HEK293 (cell line): Measurements from ENCODE around the gene DDX51.
A peak's percentile ranks its signal among the peaks of the same experiment; 100 is the strongest.

Experiments used
- CTCF ChIA-PET: fragments of 350-600 bp; formaldehyde crosslinking; extraction: SDS; loops from one replicate; lab custom pipeline; 2021; ENCODE audit warnings: antibody characterized with exemption; lab: Yijun Ruan, JAX
- POLR2A ChIA-PET: fragments of 300-600 bp; formaldehyde crosslinking; extraction: SDS; loops from one replicate; lab custom pipeline; 2020; ENCODE audit warnings: antibody characterized with exemption, inconsistent platforms; lab: Yijun Ruan, JAX
- H3K27ac ChIP-seq: fragments of 200-500 bp; sonication (Bioruptor generic); 2 replicates; pipeline ENCODE4 v1.5.1; 2014; ENCODE audit warnings: low read depth, low read length, control low read depth, inconsistent platforms; ENCODE audit errors: extremely low read depth
- H3K36me3 ChIP-seq, 2 experiments: fragments of 200-500 bp in 1 of 2; sonication (Bioruptor generic) in 1 of 2; 1 replicate in 1 of 2; 2 replicates in 1 of 2; pipeline ENCODE4 v1.5.1; 2014 to 2017; ENCODE audit warnings: inconsistent platforms in 2 of 2, low read length in 2 of 2; ENCODE audit not compliant: control insufficient read depth in 2 of 2, insufficient read depth in 1 of 2
- H3K4me1 ChIP-seq: fragments of 200-500 bp; sonication (Bioruptor generic); 2 replicates; pipeline ENCODE4 v1.5.1; 2014; ENCODE audit warnings: mild to moderate bottlenecking, low read length, inconsistent platforms; ENCODE audit not compliant: control insufficient read depth, insufficient read depth
- H3K4me3 ChIP-seq: 2 replicates; pipeline ENCODE4 v1.5.1; 2011; ENCODE audit warnings: low read depth, mild to moderate bottlenecking, control low read depth, low read length, moderate library complexity
- H3K9me3 ChIP-seq: fragments of 200-500 bp; sonication (Bioruptor generic); 2 replicates; pipeline ENCODE4 v1.5.1; 2014; ENCODE audit warnings: low read depth, low read length, inconsistent platforms; ENCODE audit not compliant: control insufficient read depth, insufficient read depth
- KLF9 ChIP-seq: fragments of 450-650 bp; formaldehyde crosslinking; IDR thresholded peaks from 2 replicates; pipeline ENCODE4 v1.5.1; 2016; ENCODE audit warnings: missing biosample characterization, missing genetic modification characterization, low read depth
- OSR2 ChIP-seq: fragments of 450-650 bp; formaldehyde crosslinking; IDR thresholded peaks from 2 replicates; pipeline ENCODE4 v1.5.1; 2016; ENCODE audit warnings: missing biosample characterization, missing genetic modification characterization
- PRDM1 ChIP-seq: fragments of 450-650 bp; formaldehyde crosslinking; IDR thresholded peaks from 2 replicates; pipeline ENCODE4; 2016; ENCODE audit warnings: missing biosample characterization, missing genetic modification characterization
- WT1 ChIP-seq: fragments of 450-650 bp; formaldehyde crosslinking; IDR thresholded peaks from 2 replicates; pipeline ENCODE4 v1.5.1; 2016; ENCODE audit warnings: missing biosample characterization, missing genetic modification characterization
- ZFP3 ChIP-seq: fragments of 450-650 bp; formaldehyde crosslinking; IDR thresholded peaks from 2 replicates; pipeline ENCODE4 v1.5.1; 2016; ENCODE audit warnings: low read depth, missing biosample characterization, missing genetic modification characterization
- ZNF114 ChIP-seq: fragments of 450-650 bp; formaldehyde crosslinking; IDR thresholded peaks from 2 replicates; pipeline ENCODE4 v1.5.0; 2017; ENCODE audit warnings: missing biosample characterization, missing genetic modification characterization
- ZNF121 ChIP-seq: fragments of 450-650 bp; formaldehyde crosslinking; IDR thresholded peaks from 2 replicates; pipeline ENCODE4 v1.5.1; 2016; ENCODE audit warnings: missing biosample characterization, missing genetic modification characterization
- ZNF132 ChIP-seq: fragments of 450-650 bp; formaldehyde crosslinking; IDR thresholded peaks from 2 replicates; pipeline ENCODE4 v1.5.1; 2017; ENCODE audit warnings: missing biosample characterization, missing genetic modification characterization, borderline replicate concordance
- ZNF157 ChIP-seq: fragments of 450-650 bp; formaldehyde crosslinking; IDR thresholded peaks from 2 replicates; pipeline ENCODE4 v1.5.1; 2016; ENCODE audit warnings: missing biosample characterization, missing genetic modification characterization
- ZNF202 ChIP-seq: fragments of 450-650 bp; formaldehyde crosslinking; IDR thresholded peaks from 2 replicates; pipeline ENCODE4 v1.5.1; 2016; ENCODE audit warnings: missing biosample characterization, missing genetic modification characterization, borderline replicate concordance
- ZNF239 ChIP-seq: fragments of 450-650 bp; formaldehyde crosslinking; IDR thresholded peaks from 2 replicates; pipeline ENCODE4 v1.5.1; 2016; ENCODE audit warnings: missing biosample characterization, missing genetic modification characterization
- ZNF266 ChIP-seq: fragments of 450-650 bp; formaldehyde crosslinking; IDR thresholded peaks from 2 replicates; pipeline ENCODE4 v1.5.1; 2016; ENCODE audit warnings: missing biosample characterization, missing genetic modification characterization, low read depth
- ZNF473 ChIP-seq: fragments of 450-650 bp; formaldehyde crosslinking; IDR thresholded peaks from 2 replicates; pipeline ENCODE4 v1.5.1; 2017; ENCODE audit warnings: missing biosample characterization, missing genetic modification characterization
- ZNF561 ChIP-seq: fragments of 450-650 bp; IDR thresholded peaks from 2 replicates; pipeline ENCODE4 v1.5.1; 2018; ENCODE audit warnings: missing biosample characterization, missing genetic modification characterization, borderline replicate concordance
- ZNF585B ChIP-seq: fragments of 450-650 bp; formaldehyde crosslinking; IDR thresholded peaks from 2 replicates; pipeline ENCODE4 v1.5.1; 2016; ENCODE audit warnings: missing biosample characterization, missing genetic modification characterization
- ZNF596 ChIP-seq: fragments of 450-650 bp; IDR thresholded peaks from 2 replicates; pipeline ENCODE4 v1.5.0; 2018; ENCODE audit warnings: missing biosample characterization, mild to moderate bottlenecking, missing genetic modification characterization, moderate library complexity
- ZNF629 ChIP-seq: fragments of 450-650 bp; formaldehyde crosslinking; IDR thresholded peaks from 2 replicates; pipeline ENCODE4 v1.5.1; 2017; ENCODE audit warnings: missing biosample characterization, missing genetic modification characterization
- ZNF677 ChIP-seq: fragments of 450-650 bp; IDR thresholded peaks from 2 replicates; pipeline ENCODE4 v1.5.0; 2018; ENCODE audit warnings: missing biosample characterization, mild to moderate bottlenecking, missing genetic modification characterization, moderate library complexity
- ZNF776 ChIP-seq: fragments of 450-650 bp; formaldehyde crosslinking; IDR thresholded peaks from 2 replicates; pipeline ENCODE4 v1.5.0; 2017; ENCODE audit warnings: missing biosample characterization, missing genetic modification characterization, borderline replicate concordance
- ZNF837 ChIP-seq: fragments of 450-650 bp; formaldehyde crosslinking; IDR thresholded peaks from 2 replicates; pipeline ENCODE4 v1.5.1; 2016; ENCODE audit warnings: missing biosample characterization, missing genetic modification characterization
- TF ChIP-seq, protein P1 (sequence below): fragments of 450-650 bp; formaldehyde crosslinking; IDR thresholded peaks from 2 replicates; pipeline ENCODE4 v1.5.1; 2016; ENCODE audit warnings: missing biosample characterization, missing genetic modification characterization
- TF ChIP-seq, protein P2 (sequence below): fragments of 450-650 bp; formaldehyde crosslinking; IDR thresholded peaks from 2 replicates; pipeline ENCODE4 v1.5.1; 2016; ENCODE audit warnings: missing biosample characterization, missing genetic modification characterization, borderline replicate concordance
- TF ChIP-seq, protein P3 (sequence below): fragments of 450-650 bp; formaldehyde crosslinking; IDR thresholded peaks from 2 replicates; pipeline ENCODE4 v1.5.1; 2016; ENCODE audit warnings: missing biosample characterization, missing genetic modification characterization
- TF ChIP-seq, protein P4 (sequence below): fragments of 450-650 bp; formaldehyde crosslinking; IDR thresholded peaks from 2 replicates; pipeline ENCODE4 v1.5.1; 2016; ENCODE audit warnings: missing biosample characterization, missing genetic modification characterization

DDX51 gene

DNA sequence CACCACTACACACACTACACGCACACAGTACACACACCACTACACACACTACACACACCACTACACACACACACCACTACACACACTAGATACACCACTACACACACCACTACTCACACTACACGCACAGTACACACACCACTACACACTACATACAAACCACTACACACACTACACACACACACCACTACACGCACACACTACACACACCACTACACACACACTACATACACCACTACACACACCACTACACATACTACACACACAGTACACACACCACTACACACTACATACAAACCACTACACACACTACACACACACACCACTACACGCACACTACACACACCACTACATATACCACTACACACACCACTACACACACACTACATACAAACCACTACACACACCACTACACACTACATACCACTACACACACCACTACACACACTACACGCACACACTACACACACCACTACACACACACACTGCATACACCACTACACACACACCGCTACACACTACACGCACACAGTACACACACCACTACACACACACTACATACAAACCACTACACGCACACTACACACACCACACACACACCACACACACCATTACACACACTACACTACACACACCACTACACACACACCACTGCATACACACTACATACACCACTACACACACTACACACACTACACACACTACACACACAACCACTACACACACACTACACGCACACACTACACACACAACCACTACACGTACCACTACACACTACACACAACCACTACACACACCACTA lies 11.9 kb upstream of the DDX51 start:
- no peaks in the 10 kb centered on the region for H3K4me1 ChIP-seq
- H3K27ac ChIP-seq: no peak overlapping the region
- H3K36me3 ChIP-seq: peaks cover 13 to 43% of the 10 kb centered on the region in 2 experiments; a peak in 2 of 3 replicates
- ChIA-PET POLR2A (no interaction called here), CTCF (interaction anchor here (1.3 kb wide), 2 partner anchors 11 to 258 kb away, joined by 4 to 9 read pairs; no protein-coding TSS in a partner anchor)
- H3K9me3 ChIP-seq: no peaks in the 10 kb centered on the region
- H3K4me3 ChIP-seq: no peak overlapping the region
- TF ChIP-seq ZNF585B (tag by site-specific recombination) (no peak), ZNF776 (tag by site-specific recombination) (no peak; the same call in 1 of the 2 replicates), ZFP3 (tag by site-specific recombination) (no peak), ZNF561 (tag by site-specific recombination) (no peak), OSR2 (tag by site-specific recombination) (no peak), ZNF121 (tag by site-specific recombination) (no peak), ZNF473 (tag by site-specific recombination) (no peak), ZNF157 (no peak), ZNF629 (tag by site-specific recombination) (no peak), ZNF266 (tag by site-specific recombination) (peak; percentile 4; the same call in 1 of the 2 replicates), PRDM1 (tag by site-specific recombination) (no peak), ZNF202 (tag by site-specific recombination) (no peak), ZNF837 (tag by site-specific recombination) (no peak), WT1 (no peak), ZNF239 (tag by site-specific recombination) (peak; percentile 49; the same call in 1 of the 2 replicates), ZNF677 (tag by site-specific recombination) (no peak), ZNF596 (no peak), ZNF132 (tag by site-specific recombination) (no peak), KLF9 (tag by site-specific recombination) (no peak), ZNF114 (tag by site-specific recombination) (0 out of 2 replicates have a peak, but pooled peaks have one; percentile 49)
- TF ChIP-seq, protein P1, sequence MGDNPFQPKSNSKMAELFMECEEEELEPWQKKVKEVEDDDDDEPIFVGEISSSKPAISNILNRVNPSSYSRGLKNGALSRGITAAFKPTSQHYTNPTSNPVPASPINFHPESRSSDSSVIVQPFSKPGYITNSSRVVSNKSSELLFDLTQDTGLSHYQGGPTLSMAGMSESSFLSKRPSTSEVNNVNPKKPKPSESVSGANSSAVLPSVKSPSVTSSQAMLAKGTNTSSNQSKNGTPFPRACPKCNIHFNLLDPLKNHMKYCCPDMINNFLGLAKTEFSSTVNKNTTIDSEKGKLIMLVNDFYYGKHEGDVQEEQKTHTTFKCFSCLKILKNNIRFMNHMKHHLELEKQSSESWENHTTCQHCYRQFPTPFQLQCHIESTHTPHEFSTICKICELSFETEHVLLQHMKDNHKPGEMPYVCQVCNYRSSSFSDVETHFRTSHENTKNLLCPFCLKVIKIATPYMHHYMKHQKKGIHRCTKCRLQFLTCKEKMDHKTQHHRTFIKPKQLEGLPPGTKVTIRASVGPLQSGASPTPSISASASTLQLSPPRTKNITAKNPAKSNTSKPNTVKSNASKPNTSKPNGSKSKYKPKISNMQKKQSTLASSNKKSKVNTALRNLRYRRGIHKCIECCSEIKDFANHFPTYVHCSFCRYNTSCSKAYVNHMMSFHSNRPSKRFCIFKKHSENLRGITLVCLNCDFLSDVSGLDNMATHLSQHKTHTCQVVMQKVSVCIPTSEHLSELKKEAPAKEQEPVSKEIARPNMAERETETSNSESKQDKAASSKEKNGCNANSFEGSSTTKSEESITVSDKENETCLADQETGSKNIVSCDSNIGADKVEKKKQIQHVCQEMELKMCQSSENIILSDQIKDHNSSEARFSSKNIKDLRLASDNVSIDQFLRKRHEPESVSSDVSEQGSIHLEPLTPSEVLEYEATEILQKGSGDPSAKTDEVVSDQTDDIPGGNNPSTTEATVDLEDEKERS: no peak
- TF ChIP-seq, protein P2, sequence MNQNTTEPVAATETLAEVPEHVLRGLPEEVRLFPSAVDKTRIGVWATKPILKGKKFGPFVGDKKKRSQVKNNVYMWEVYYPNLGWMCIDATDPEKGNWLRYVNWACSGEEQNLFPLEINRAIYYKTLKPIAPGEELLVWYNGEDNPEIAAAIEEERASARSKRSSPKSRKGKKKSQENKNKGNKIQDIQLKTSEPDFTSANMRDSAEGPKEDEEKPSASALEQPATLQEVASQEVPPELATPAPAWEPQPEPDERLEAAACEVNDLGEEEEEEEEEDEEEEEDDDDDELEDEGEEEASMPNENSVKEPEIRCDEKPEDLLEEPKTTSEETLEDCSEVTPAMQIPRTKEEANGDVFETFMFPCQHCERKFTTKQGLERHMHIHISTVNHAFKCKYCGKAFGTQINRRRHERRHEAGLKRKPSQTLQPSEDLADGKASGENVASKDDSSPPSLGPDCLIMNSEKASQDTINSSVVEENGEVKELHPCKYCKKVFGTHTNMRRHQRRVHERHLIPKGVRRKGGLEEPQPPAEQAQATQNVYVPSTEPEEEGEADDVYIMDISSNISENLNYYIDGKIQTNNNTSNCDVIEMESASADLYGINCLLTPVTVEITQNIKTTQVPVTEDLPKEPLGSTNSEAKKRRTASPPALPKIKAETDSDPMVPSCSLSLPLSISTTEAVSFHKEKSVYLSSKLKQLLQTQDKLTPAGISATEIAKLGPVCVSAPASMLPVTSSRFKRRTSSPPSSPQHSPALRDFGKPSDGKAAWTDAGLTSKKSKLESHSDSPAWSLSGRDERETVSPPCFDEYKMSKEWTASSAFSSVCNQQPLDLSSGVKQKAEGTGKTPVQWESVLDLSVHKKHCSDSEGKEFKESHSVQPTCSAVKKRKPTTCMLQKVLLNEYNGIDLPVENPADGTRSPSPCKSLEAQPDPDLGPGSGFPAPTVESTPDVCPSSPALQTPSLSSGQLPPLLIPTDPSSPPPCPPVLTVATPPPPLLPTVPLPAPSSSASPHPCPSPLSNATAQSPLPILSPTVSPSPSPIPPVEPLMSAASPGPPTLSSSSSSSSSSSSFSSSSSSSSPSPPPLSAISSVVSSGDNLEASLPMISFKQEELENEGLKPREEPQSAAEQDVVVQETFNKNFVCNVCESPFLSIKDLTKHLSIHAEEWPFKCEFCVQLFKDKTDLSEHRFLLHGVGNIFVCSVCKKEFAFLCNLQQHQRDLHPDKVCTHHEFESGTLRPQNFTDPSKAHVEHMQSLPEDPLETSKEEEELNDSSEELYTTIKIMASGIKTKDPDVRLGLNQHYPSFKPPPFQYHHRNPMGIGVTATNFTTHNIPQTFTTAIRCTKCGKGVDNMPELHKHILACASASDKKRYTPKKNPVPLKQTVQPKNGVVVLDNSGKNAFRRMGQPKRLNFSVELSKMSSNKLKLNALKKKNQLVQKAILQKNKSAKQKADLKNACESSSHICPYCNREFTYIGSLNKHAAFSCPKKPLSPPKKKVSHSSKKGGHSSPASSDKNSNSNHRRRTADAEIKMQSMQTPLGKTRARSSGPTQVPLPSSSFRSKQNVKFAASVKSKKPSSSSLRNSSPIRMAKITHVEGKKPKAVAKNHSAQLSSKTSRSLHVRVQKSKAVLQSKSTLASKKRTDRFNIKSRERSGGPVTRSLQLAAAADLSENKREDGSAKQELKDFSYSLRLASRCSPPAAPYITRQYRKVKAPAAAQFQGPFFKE: no peak
- TF ChIP-seq, protein P3, sequence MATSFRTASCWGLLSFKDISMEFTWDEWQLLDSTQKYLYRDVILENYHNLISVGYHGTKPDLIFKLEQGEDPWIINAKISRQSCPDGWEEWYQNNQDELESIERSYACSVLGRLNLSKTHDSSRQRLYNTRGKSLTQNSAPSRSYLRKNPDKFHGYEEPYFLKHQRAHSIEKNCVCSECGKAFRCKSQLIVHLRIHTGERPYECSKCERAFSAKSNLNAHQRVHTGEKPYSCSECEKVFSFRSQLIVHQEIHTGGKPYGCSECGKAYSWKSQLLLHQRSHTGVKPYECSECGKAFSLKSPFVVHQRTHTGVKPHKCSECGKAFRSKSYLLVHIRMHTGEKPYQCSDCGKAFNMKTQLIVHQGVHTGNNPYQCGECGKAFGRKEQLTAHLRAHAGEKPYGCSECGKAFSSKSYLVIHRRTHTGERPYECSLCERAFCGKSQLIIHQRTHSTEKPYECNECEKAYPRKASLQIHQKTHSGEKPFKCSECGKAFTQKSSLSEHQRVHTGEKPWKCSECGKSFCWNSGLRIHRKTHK: no peak
- TF ChIP-seq, protein P4, sequence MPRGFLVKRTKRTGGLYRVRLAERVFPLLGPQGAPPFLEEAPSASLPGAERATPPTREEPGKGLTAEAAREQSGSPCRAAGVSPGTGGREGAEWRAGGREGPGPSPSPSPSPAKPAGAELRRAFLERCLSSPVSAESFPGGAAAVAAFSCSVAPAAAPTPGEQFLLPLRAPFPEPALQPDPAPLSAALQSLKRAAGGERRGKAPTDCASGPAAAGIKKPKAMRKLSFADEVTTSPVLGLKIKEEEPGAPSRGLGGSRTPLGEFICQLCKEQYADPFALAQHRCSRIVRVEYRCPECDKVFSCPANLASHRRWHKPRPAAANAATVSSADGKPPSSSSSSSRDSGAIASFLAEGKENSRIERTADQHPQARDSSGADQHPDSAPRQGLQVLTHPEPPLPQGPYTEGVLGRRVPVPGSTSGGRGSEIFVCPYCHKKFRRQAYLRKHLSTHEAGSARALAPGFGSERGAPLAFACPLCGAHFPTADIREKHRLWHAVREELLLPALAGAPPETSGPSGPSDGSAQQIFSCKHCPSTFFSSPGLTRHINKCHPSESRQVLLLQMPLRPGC (tag by site-specific recombination): no peak
